Peyer's patch (tissue), 4 donors: ENCODE measurements around the gene IL23A.

Experiments used
- CTCF ChIP-seq, 6 experiments: fragments of 450-650 bp in 4 of 6; fragments of 200-600 bp in 2 of 6; sonication (generic) in 1 of 6; IDR thresholded peaks; one replicate each; pipeline ENCODE4 v1.5.1; 2017 to 2019; ENCODE audit warnings: antibody characterized with exemption in 6 of 6, mild to moderate bottlenecking in 3 of 6, moderate library complexity in 1 of 6
- POLR2A ChIP-seq, 2 donors: fragments of 450-650 bp; IDR thresholded peaks; one replicate each; pipeline ENCODE4 v1.5.1; 2017; ENCODE audit warnings: antibody characterized with exemption in 2 of 2, mild to moderate bottlenecking in 2 of 2, moderate library complexity in 2 of 2

- no peak for TF ChIP-seq CTCF (IDR thresholded peaks at IDR 0.05)
- TF ChIP-seq POLR2A (IDR thresholded peaks at IDR 0.05): no peak
Observed at GRCh38 chr12:56311003-56311402, 27.7 kb upstream of the IL23A start.
